Osteoblast (primary cell): ENCODE data around the gene SLC25A19. TPM values are rescaled to one million over a fixed set of nuclear protein-coding genes. Genes with fewer than 3 reads are reported as not detected.
A peak's percentile ranks its signal among the peaks of the same experiment; 100 is the strongest.
"Not testable (repeated sequence)": the region's sequence is repeated elsewhere in the genome, so short reads cannot be mapped to it uniquely, and the experiment has no call there.

Experiments
- DNase-seq: peaks from one replicate; pipeline ENCODE4 v3.0.0; 2011; ENCODE audit warnings: low spot score, mixed read lengths; ENCODE audit not compliant: insufficient read length; ENCODE audit errors: missing footprints
- H2AFZ ChIP-seq: 2 replicates; pipeline ENCODE4 v1.6.0; 2011; ENCODE audit warnings: mild to moderate bottlenecking, low read length
- H3K27ac ChIP-seq: 2 replicates; pipeline ENCODE4 v1.5.1; 2011; ENCODE audit warnings: mild to moderate bottlenecking, low read depth, low read length, moderate library complexity
- H3K27me3 ChIP-seq: 2 replicates; pipeline ENCODE4 v1.6.0; 2012; ENCODE audit warnings: mild to moderate bottlenecking, control low read depth, inconsistent platforms, low read length, moderate library complexity; ENCODE audit not compliant: insufficient read depth
- H3K36me3 ChIP-seq: 2 replicates; pipeline ENCODE4 v1.5.1; 2011; ENCODE audit warnings: mild to moderate bottlenecking, low read length, control low read depth, moderate library complexity; ENCODE audit not compliant: insufficient read depth
- H3K4me1 ChIP-seq: 2 replicates; pipeline ENCODE4 v1.5.1; 2011; ENCODE audit warnings: mild to moderate bottlenecking, low read length, control low read depth, moderate library complexity; ENCODE audit not compliant: insufficient read depth
- H3K4me2 ChIP-seq: 2 replicates; pipeline ENCODE4 v1.6.0; 2011; ENCODE audit warnings: mild to moderate bottlenecking, low read length; ENCODE audit not compliant: insufficient read depth
- H3K4me3 ChIP-seq: fragments of 200-600 bp; sonication (generic); 3 replicates; pipeline ENCODE4 v1.5.1; 2012; ENCODE audit warnings: mild to moderate bottlenecking, low read length, inconsistent platforms; ENCODE audit not compliant: insufficient read depth
- H3K79me2 ChIP-seq: 2 replicates; pipeline ENCODE4 v1.6.0; 2012; ENCODE audit warnings: mild to moderate bottlenecking, low read length, control low read depth, inconsistent platforms; ENCODE audit not compliant: insufficient read depth
- H3K9me3 ChIP-seq: 2 replicates; pipeline ENCODE4 v1.5.1; 2011; ENCODE audit warnings: low read depth, low read length, control low read depth
- H4K20me1 ChIP-seq: 2 replicates; pipeline ENCODE4 v1.6.0; 2012; ENCODE audit warnings: mild to moderate bottlenecking, low read length, control low read depth; ENCODE audit not compliant: insufficient read depth
- total RNA-seq: library from RNA; depleted of rRNA; stranded (reverse); fragments of >200 nt; gene quantifications from 2 replicates; pipeline ENCODE4 v1.2.3, GENCODE V29; 2012
- TF ChIP-seq, protein P1 (sequence below): IDR thresholded peaks from 2 replicates; pipeline ENCODE4 v1.5.1; 2011; ENCODE audit warnings: mild to moderate bottlenecking, low read depth, low read length, moderate library complexity; ENCODE audit errors: extremely low read depth

Gene SLC25A19
- total RNA-seq, 1 donor = 4.7 TPM

GRCh38 chr17:75260641-75261335, 28.4 kb downstream of the SLC25A19 start:
- Histone ChIP-seq H3K4me1 (peaks cover 16% of the 10 kb centered on the region), H4K20me1 (peaks cover 16% of the 10 kb centered on the region), H3K27ac (peak overlapping the region; percentile 100), H3K4me2 (peak overlapping the region; percentile 88), H2AFZ (peak overlapping the region; percentile 97), H3K9me3 (no peaks in the 10 kb centered on the region), H3K4me3 (peak overlapping the region; percentile 94), H3K79me2 (peaks cover 61% of the 10 kb centered on the region), H3K27me3 (no peaks in the 10 kb centered on the region), H3K36me3 (peaks cover 22% of the 10 kb centered on the region)
- TF ChIP-seq, protein P1, sequence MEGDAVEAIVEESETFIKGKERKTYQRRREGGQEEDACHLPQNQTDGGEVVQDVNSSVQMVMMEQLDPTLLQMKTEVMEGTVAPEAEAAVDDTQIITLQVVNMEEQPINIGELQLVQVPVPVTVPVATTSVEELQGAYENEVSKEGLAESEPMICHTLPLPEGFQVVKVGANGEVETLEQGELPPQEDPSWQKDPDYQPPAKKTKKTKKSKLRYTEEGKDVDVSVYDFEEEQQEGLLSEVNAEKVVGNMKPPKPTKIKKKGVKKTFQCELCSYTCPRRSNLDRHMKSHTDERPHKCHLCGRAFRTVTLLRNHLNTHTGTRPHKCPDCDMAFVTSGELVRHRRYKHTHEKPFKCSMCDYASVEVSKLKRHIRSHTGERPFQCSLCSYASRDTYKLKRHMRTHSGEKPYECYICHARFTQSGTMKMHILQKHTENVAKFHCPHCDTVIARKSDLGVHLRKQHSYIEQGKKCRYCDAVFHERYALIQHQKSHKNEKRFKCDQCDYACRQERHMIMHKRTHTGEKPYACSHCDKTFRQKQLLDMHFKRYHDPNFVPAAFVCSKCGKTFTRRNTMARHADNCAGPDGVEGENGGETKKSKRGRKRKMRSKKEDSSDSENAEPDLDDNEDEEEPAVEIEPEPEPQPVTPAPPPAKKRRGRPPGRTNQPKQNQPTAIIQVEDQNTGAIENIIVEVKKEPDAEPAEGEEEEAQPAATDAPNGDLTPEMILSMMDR = no peak
- peak; percentile 78 for DNase-seq

- not testable (repeated sequence) for H3K9me3 ChIP-seq
- H3K79me2 ChIP-seq = peaks cover 61% of the 10 kb centered on the region
Measured at GRCh38 chr17:75257228-75257627, 32.0 kb downstream of the SLC25A19 start.

DNA sequence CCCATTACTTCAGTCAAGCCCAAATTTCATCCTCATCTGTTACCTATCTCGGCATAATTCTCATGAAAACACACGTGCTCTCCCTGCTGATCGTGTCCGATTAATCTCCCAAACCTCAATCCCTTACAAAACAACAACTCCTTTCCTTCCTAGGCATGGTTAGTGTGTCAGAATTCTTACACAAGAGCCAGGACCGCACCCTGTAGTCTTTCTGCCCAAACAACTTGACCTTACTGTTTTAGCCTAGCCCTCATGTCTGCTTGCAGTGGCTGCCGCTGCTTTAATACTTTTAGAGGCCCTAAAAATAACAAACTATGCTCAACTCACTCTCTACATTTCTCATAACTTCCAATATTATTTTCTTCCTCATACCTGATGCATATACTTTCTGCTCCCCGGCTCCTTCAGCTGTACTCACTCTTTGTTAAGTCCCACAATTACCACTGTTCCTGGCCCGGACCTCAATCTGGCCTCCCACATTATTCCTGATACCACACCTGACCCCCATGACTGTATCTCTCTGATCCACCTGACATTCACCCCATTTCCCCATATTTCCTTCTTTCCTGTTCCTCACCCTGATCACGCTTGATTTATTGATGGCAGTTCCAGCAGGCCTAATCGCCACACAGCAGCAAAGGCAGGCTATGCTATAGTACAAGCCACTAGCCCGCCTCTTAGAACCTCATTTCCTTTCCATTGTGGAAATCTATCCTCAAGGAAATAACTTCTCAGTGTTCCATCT, 33.1 kb downstream of the SLC25A19 start:
- not testable (repeated sequence) for H3K4me2 ChIP-seq, H3K9me3 ChIP-seq, H3K27me3 ChIP-seq, H3K36me3 ChIP-seq, H2AFZ ChIP-seq, H3K4me3 ChIP-seq, H3K4me1 ChIP-seq, DNase-seq, H3K27ac ChIP-seq
- H4K20me1 ChIP-seq = peaks cover 20% of the 10 kb centered on the region
- H3K79me2 ChIP-seq = peaks cover 63% of the 10 kb centered on the region

More at GRCh38 chr17:75257228-75257627, 32.0 kb downstream of the SLC25A19 start:
- not testable (repeated sequence) for H3K27me3 ChIP-seq, DNase-seq, H3K27ac ChIP-seq, H3K4me2 ChIP-seq, H3K36me3 ChIP-seq, H2AFZ ChIP-seq, H3K4me3 ChIP-seq
- Histone ChIP-seq H4K20me1 (peaks cover 20% of the 10 kb centered on the region), H3K4me1 (peaks cover 10% of the 10 kb centered on the region)

DNA sequence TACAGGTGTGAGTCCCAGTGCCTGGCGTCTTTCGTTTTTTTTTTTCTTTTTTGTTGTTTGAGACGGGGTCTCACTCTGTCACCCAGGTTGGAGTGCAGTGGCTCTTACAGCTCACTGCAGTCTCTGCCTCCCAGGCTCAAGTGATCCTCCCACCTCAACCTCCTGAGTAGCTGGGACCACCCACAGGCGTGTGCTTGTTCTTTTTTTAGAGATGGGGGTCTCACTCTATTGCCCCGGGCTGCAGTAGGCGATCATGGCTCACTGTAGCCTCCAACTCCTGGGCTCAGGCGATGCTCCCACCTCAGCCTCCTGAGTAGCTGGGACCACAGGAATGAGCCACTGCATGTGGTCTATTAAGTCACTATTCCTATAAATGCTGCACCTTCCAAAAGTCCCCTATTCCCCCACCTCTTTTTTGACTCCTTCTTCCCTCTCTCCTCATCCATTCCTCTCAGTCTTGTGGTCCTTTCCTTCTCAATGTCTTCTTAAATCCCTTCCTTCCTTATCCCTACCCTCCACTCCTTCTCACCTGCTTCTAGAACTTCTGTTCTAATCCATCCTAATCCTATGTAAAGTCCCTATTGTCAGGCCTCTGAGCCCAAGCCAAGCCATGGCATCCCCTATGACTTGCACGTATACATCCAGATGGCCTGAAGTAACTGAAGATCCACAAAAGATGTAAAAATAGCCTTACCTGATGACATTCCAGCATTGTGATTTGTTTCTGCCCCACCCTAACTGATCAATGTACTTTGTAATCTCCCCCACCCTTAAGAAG, 37.0 kb downstream of the SLC25A19 start:
- Histone ChIP-seq H2AFZ (no peak overlapping the region), H3K4me2 (no peak overlapping the region), H3K9me3 (no peaks in the 10 kb centered on the region), H3K4me3 (no peak overlapping the region), H3K27me3 (no peaks in the 10 kb centered on the region), H4K20me1 (peaks cover 18% of the 10 kb centered on the region), H3K27ac (no peak overlapping the region), H3K36me3 (peaks cover 2% of the 10 kb centered on the region), H3K79me2 (peaks cover 48% of the 10 kb centered on the region), H3K4me1 (peaks cover 11% of the 10 kb centered on the region)
- TF ChIP-seq, protein P1 = no peak
- no peak for DNase-seq
